Measurements from ENCODE around the gene SLC25A26.
"Not testable (repeated sequence)": the region's sequence is repeated elsewhere in the genome, so short reads cannot be mapped to it uniquely, and the experiment has no call there.

The SLC25A26 gene

GRCh38 chr3:66304293-66304692 is 83.5 kb downstream of the SLC25A26 start:
- Mint-ChIP-seq H3K36me3 (ENCODE audit: low read depth) (peaks cover 35% of the 10 kb centered on the region), H3K4me1 (peaks cover 72% of the 10 kb centered on the region), H3K27ac (peak overlapping the region; percentile 91), H3K9me3 (peaks cover 4% of the 10 kb centered on the region), H3K27me3 (no peaks in the 10 kb centered on the region), H3K4me3 (peak overlapping the region; percentile 59)
- DNase-seq (no peak), ATAC-seq (no peak)

GRCh38 chr3:66306086-66306485 is 85.3 kb downstream of the SLC25A26 start:
- Mint-ChIP-seq H3K36me3 (ENCODE audit: low read depth) (peaks cover 35% of the 10 kb centered on the region), H3K27ac (peak overlapping the region; percentile 30), H3K4me1 (peaks cover 63% of the 10 kb centered on the region)
- not testable (repeated sequence) for H3K27me3 Mint-ChIP-seq, H3K9me3 Mint-ChIP-seq, ATAC-seq, DNase-seq, H3K4me3 Mint-ChIP-seq

- Mint-ChIP-seq H3K27ac (peak overlapping the region; percentile 24), H3K36me3 (ENCODE audit: low read depth) (peaks cover 33% of the 10 kb centered on the region), H3K4me1 (peaks cover 54% of the 10 kb centered on the region)
- not testable (repeated sequence) for H3K9me3 Mint-ChIP-seq, H3K27me3 Mint-ChIP-seq, ATAC-seq, H3K4me3 Mint-ChIP-seq, DNase-seq
These were observed 86.2 kb downstream of the SLC25A26 start for GRCh38 chr3:66306991-66307390.

GRCh38 chr3:66312039-66312438 is 91.2 kb downstream of the SLC25A26 start:
- peaks cover 19% of the 10 kb centered on the region for H3K9me3 Mint-ChIP-seq
- no peak for ATAC-seq

GRCh38 chr3:66314455-66314854 is 93.7 kb downstream of the SLC25A26 start:
- Mint-ChIP-seq H3K27me3 (no peaks in the 10 kb centered on the region), H3K4me3 (no peak overlapping the region), H3K9me3 (peaks cover 19% of the 10 kb centered on the region), H3K27ac (no peak overlapping the region), H3K4me1 (peaks cover 17% of the 10 kb centered on the region), H3K36me3 (ENCODE audit: low read depth) (peaks cover 30% of the 10 kb centered on the region)
- DNase-seq (no peak), ATAC-seq (no peak)

More at GRCh38 chr3:66312039-66312438, 91.2 kb downstream of the SLC25A26 start:
- H3K4me3 Mint-ChIP-seq, result no peak overlapping the region
- no peak overlapping the region for H3K27ac Mint-ChIP-seq
- H3K4me1 Mint-ChIP-seq, result peaks cover 23% of the 10 kb centered on the region
- H3K27me3 Mint-ChIP-seq, result no peaks in the 10 kb centered on the region
- H3K36me3 Mint-ChIP-seq (ENCODE audit: low read depth), result peaks cover 25% of the 10 kb centered on the region
- no peak for DNase-seq

- ATAC-seq, result no peak
- H3K27me3 Mint-ChIP-seq, result no peaks in the 10 kb centered on the region
- no peak for DNase-seq
- H3K27ac Mint-ChIP-seq, result no peak overlapping the region
- peaks cover 19% of the 10 kb centered on the region for H3K9me3 Mint-ChIP-seq
- H3K4me1 Mint-ChIP-seq, result peaks cover 22% of the 10 kb centered on the region
- H3K4me3 Mint-ChIP-seq, result no peak overlapping the region
- peaks cover 39% of the 10 kb centered on the region for H3K36me3 Mint-ChIP-seq (ENCODE audit: low read depth)
These were observed 97.1 kb downstream of the SLC25A26 start for GRCh38 chr3:66317750-66318376.

GRCh38 chr3:66320390-66320789 is 99.6 kb downstream of the SLC25A26 start:
- H3K4me1 Mint-ChIP-seq, result peaks cover 15% of the 10 kb centered on the region
- H3K4me3 Mint-ChIP-seq, result no peak overlapping the region
- H3K36me3 Mint-ChIP-seq (ENCODE audit: low read depth), result peaks cover 30% of the 10 kb centered on the region
- DNase-seq, result no peak
- no peaks in the 10 kb centered on the region for H3K27me3 Mint-ChIP-seq
- no peak for ATAC-seq
- peaks cover 10% of the 10 kb centered on the region for H3K9me3 Mint-ChIP-seq
- H3K27ac Mint-ChIP-seq, result no peak overlapping the region

- H3K4me1 Mint-ChIP-seq, result peaks cover 12% of the 10 kb centered on the region
- DNase-seq, result no peak
- no peaks in the 10 kb centered on the region for H3K9me3 Mint-ChIP-seq
- no peak for ATAC-seq
- no peaks in the 10 kb centered on the region for H3K27me3 Mint-ChIP-seq
- peaks cover 18% of the 10 kb centered on the region for H3K36me3 Mint-ChIP-seq (ENCODE audit: low read depth)
- H3K4me3 Mint-ChIP-seq, result no peak overlapping the region
- no peak overlapping the region for H3K27ac Mint-ChIP-seq
These were observed 101.6 kb downstream of the SLC25A26 start for GRCh38 chr3:66322436-66322835.

- Mint-ChIP-seq H3K4me3 (no peak overlapping the region), H3K27ac (no peak overlapping the region), H3K27me3 (no peaks in the 10 kb centered on the region), H3K9me3 (no peaks in the 10 kb centered on the region), H3K36me3 (ENCODE audit: low read depth) (peaks cover 7% of the 10 kb centered on the region), H3K4me1 (peaks cover 3% of the 10 kb centered on the region)
- ATAC-seq, result no peak
- no peak for DNase-seq
These were observed 105.5 kb downstream of the SLC25A26 start for GRCh38 chr3:66326340-66326739.

- no peak overlapping the region for H3K27ac Mint-ChIP-seq
- H3K4me3 Mint-ChIP-seq, result no peak overlapping the region
- ATAC-seq (no peak), DNase-seq (no peak)
- H3K4me1 Mint-ChIP-seq, result peaks cover 18% of the 10 kb centered on the region
- H3K9me3 Mint-ChIP-seq, result peaks cover 4% of the 10 kb centered on the region
- no peaks in the 10 kb centered on the region for H3K27me3 Mint-ChIP-seq
- H3K36me3 Mint-ChIP-seq (ENCODE audit: low read depth), result peaks cover 8% of the 10 kb centered on the region
These were observed 114.9 kb downstream of the SLC25A26 start for GRCh38 chr3:66335671-66336070.

- peaks cover 4% of the 10 kb centered on the region for H3K9me3 Mint-ChIP-seq
- H3K4me1 Mint-ChIP-seq, result peaks cover 18% of the 10 kb centered on the region
- no peak for ATAC-seq
- DNase-seq, result no peak
- H3K4me3 Mint-ChIP-seq, result no peak overlapping the region
- no peaks in the 10 kb centered on the region for H3K27me3 Mint-ChIP-seq
- peaks cover 8% of the 10 kb centered on the region for H3K36me3 Mint-ChIP-seq (ENCODE audit: low read depth)
- no peak overlapping the region for H3K27ac Mint-ChIP-seq
These were observed 115.5 kb downstream of the SLC25A26 start for GRCh38 chr3:66336333-66336766.

GRCh38 chr3:66338927-66339326 is 118.1 kb downstream of the SLC25A26 start:
- no peak overlapping the region for H3K27ac Mint-ChIP-seq
- DNase-seq (no peak), ATAC-seq (no peak)
- peaks cover 1% of the 10 kb centered on the region for H3K36me3 Mint-ChIP-seq (ENCODE audit: low read depth)
- no peaks in the 10 kb centered on the region for H3K9me3 Mint-ChIP-seq
- peaks cover 12% of the 10 kb centered on the region for H3K4me1 Mint-ChIP-seq
- no peaks in the 10 kb centered on the region for H3K27me3 Mint-ChIP-seq
- no peak overlapping the region for H3K4me3 Mint-ChIP-seq

- no peak for DNase-seq
- Mint-ChIP-seq H3K4me3 (no peak overlapping the region), H3K9me3 (peaks cover 5% of the 10 kb centered on the region), H3K4me1 (peaks cover 5% of the 10 kb centered on the region), H3K27me3 (no peaks in the 10 kb centered on the region), H3K36me3 (ENCODE audit: low read depth) (peaks cover 21% of the 10 kb centered on the region), H3K27ac (no peak overlapping the region)
- no peak for ATAC-seq
These were observed 122.0 kb downstream of the SLC25A26 start for GRCh38 chr3:66342717-66343356.

GRCh38 chr3:66344391-66344811 is 123.6 kb downstream of the SLC25A26 start:
- H3K36me3 Mint-ChIP-seq (ENCODE audit: low read depth), result peaks cover 25% of the 10 kb centered on the region
- DNase-seq (no peak), ATAC-seq (no peak)
- peaks cover 5% of the 10 kb centered on the region for H3K9me3 Mint-ChIP-seq
- H3K27ac Mint-ChIP-seq, result no peak overlapping the region
- H3K27me3 Mint-ChIP-seq, result no peaks in the 10 kb centered on the region
- H3K4me3 Mint-ChIP-seq, result no peak overlapping the region
- H3K4me1 Mint-ChIP-seq, result peaks cover 5% of the 10 kb centered on the region

GRCh38 chr3:66344848-66345578 is 124.2 kb downstream of the SLC25A26 start:
- Mint-ChIP-seq H3K4me1 (peaks cover 5% of the 10 kb centered on the region), H3K27me3 (no peaks in the 10 kb centered on the region), H3K27ac (no peak overlapping the region), H3K4me3 (no peak overlapping the region), H3K36me3 (ENCODE audit: low read depth) (peaks cover 25% of the 10 kb centered on the region), H3K9me3 (peaks cover 5% of the 10 kb centered on the region)
- ATAC-seq, result no peak
- no peak for DNase-seq

Data from activated naive CD8-positive, alpha-beta T cell treated with anti-CD3 and anti-CD28 coated beads, Interleukin-2, amount 50 U/mL, for 24 hours (primary cell).